TTC549 (cell line): Measurements from ENCODE around the gene GAL.

Experiments
- FAIRE-seq: peaks from 2 replicates; lab custom pipeline; 2012; peaks lifted over from hg19 to GRCh38; lab: Jason Lieb, UNC

Gene GAL

GRCh38 chr11:68683121-68683520, 1.2 kb upstream of the GAL start:
- no peak for FAIRE-seq

GRCh38 chr11:68683536-68684384, 584 bp upstream of the GAL start:
- FAIRE-seq: no peak

- no peak for FAIRE-seq
These were observed 1.5 kb downstream of the GAL start for GRCh38 chr11:68685656-68686380.

- FAIRE-seq: no peak
These were observed 2.1 kb downstream of the GAL start for GRCh38 chr11:68686486-68686885.

- FAIRE-seq: no peak
These were observed 3.0 kb downstream of the GAL start for GRCh38 chr11:68687311-68687710.

- no peak for FAIRE-seq
These were observed 3.6 kb downstream of the GAL start for GRCh38 chr11:68687986-68688385.

- no peak for FAIRE-seq
These were observed 4.5 kb downstream of the GAL start for GRCh38 chr11:68688881-68689280.

- no peak for FAIRE-seq
These were observed 5.6 kb downstream of the GAL start for GRCh38 chr11:68689737-68690625.

- FAIRE-seq: no peak
These were observed 6.5 kb downstream of the GAL start for GRCh38 chr11:68690671-68691401.

- FAIRE-seq: no peak
These were observed 7.0 kb downstream of the GAL start for GRCh38 chr11:68691402-68691784.

- FAIRE-seq: no peak
These were observed 7.8 kb downstream of the GAL start for GRCh38 chr11:68692115-68692514.

GRCh38 chr11:68692871-68693483, 8.6 kb downstream of the GAL start:
- no peak for FAIRE-seq

GRCh38 chr11:68693484-68693882, 9.1 kb downstream of the GAL start:
- FAIRE-seq: no peak

- FAIRE-seq: no peak
These were observed 10.3 kb downstream of the GAL start for GRCh38 chr11:68694431-68695297.

GRCh38 chr11:68695531-68695930, 11.2 kb downstream of the GAL start:
- no peak for FAIRE-seq

GRCh38 chr11:68698993-68699392, 14.6 kb downstream of the GAL start:
- FAIRE-seq: no peak

- FAIRE-seq: no peak
These were observed 20.5 kb downstream of the GAL start for GRCh38 chr11:68704887-68705286.

- no peak for FAIRE-seq
These were observed 23.2 kb downstream of the GAL start for GRCh38 chr11:68707527-68707926.

GRCh38 chr11:68709062-68709461, 24.7 kb downstream of the GAL start:
- FAIRE-seq: no peak

- FAIRE-seq: no peak
These were observed 26.1 kb downstream of the GAL start for GRCh38 chr11:68710409-68710808.

- no peak for FAIRE-seq
These were observed 26.8 kb downstream of the GAL start for GRCh38 chr11:68711114-68711513.
